K562 (cell line): ENCODE measurements around the gene PTGES3L. TPM values are rescaled to one million over a fixed set of nuclear protein-coding genes. Genes with fewer than 3 reads are reported as not detected.

Experiments
- ARID3B ChIP-seq: fragments of 250-450 bp; sonication (Bioruptor Pico); IDR thresholded peaks from 2 replicates; pipeline ENCODE4 v1.4.0; 2020; ENCODE audit warnings: borderline replicate concordance
- BCL6 ChIP-seq: fragments of 250-450 bp; sonication (Bioruptor Pico); IDR thresholded peaks from 2 replicates; pipeline ENCODE4 v1.4.0; 2020
- FOXJ3 ChIP-seq: sonication (generic); formaldehyde crosslinking; IDR thresholded peaks from 2 replicates; pipeline ENCODE4 v1.4.0; 2020; ENCODE audit warnings: mild to moderate bottlenecking, missing genetic modification reagents
- HNRNPH1 ChIP-seq: fragments of 200-400 bp; formaldehyde crosslinking; optimal IDR thresholded peaks from 2 replicates; pipeline ENCODE3; 2017; ENCODE audit warnings: low read depth, mild to moderate bottlenecking, low read length, moderate library complexity
- UBTF ChIP-seq, 2 experiments: IDR thresholded peaks; 2 replicates each; pipeline ENCODE4 v1.6.1; 2012; ENCODE audit warnings: improper control_type of control experiment in 2 of 2, low read depth in 2 of 2, low read length in 2 of 2, borderline replicate concordance in 1 of 2
- ZBTB40 ChIP-seq, 2 experiments: fragments of 450-650 bp in 1 of 2; sonication (generic) in 1 of 2; formaldehyde crosslinking in 1 of 2; IDR thresholded peaks; 2 replicates each; pipeline versions ENCODE4 v1.7.1 to v1.9.0; 2016 to 2022; ENCODE audit warnings: inconsistent platforms in 1 of 2, mild to moderate bottlenecking in 1 of 2, missing genetic modification reagents in 1 of 2
- ZNF592 ChIP-seq: fragments of 450-650 bp; IDR thresholded peaks from 2 replicates; pipeline ENCODE4 v1.6.1; 2017; ENCODE audit warnings: antibody characterized with exemption, mild to moderate bottlenecking
- polyA plus RNA-seq, 8 experiments: library from polyadenylated mRNA; depleted of rRNA in 4 of 8; stranded (reverse) in 5 of 8; unstranded in 3 of 8; fragments of >200 nt; fragmentation: Nextera tagmentation in 2 of 8; fragmentation: Illumina TruSeq in 1 of 8; extraction: Ambion mirVana in 2 of 8; extraction: Trizol in 1 of 8; gene quantifications; 2 replicates each; pipeline versions ENCODE4 v1.2.1 to v1.2.3, GENCODE V29; 2011 to 2014; ENCODE audit warnings: inconsistent platforms in 1 of 8, missing spikeins in 1 of 8
- total RNA-seq, 7 experiments: library from RNA; depleted of rRNA in 6 of 7; stranded (reverse); fragments of >200 nt in 6 of 7; fragmentation: Illumina TruSeq in 2 of 7; extraction: Trizol in 2 of 7; gene quantifications; 2 replicates each; pipeline versions ENCODE4 v1.2.1 to v1.2.3, GENCODE V29; 2011 to 2021; ENCODE audit warnings: low replicate concordance in 1 of 7

Gene PTGES3L
- total and polyA plus RNA-seq, 9 of the 15 experiments (the other 6 are each of a cell fraction or from before 2014, with no cell fraction given), result 6.0 to 16.0 (median 9.6) TPM

- TF ChIP-seq ZBTB40 (IDR thresholded peaks at IDR 0.05) (peak; percentile 38; the same call in 1 of the 2 replicates), ZBTB40 (CRISPR knock-in tag; IDR thresholded peaks at IDR 0.05) (no peak), UBTF (IDR thresholded peaks at IDR 0.05; ENCODE audit: borderline replicate concordance in 1 of 2, low read depth in 2 of 2, low read length in 2 of 2) (0 out of 4 replicates have a peak, but pooled peaks have one; percentile 29 to 43), HNRNPH1 (no peak), ZNF592 (peak; percentile 84), ARID3B (CRISPR knock-in tag) (no peak), FOXJ3 (CRISPR knock-in tag) (peak; percentile 58; the same call in 1 of the 2 replicates), BCL6 (no peak)
These were observed 51.0 kb downstream of the PTGES3L start (continued) for GRCh38 chr17:42928714-42929496.
